Naive thymus-derived CD4-positive, alpha-beta T cell (primary cell): ENCODE data around the gene NCEH1. TPM values are rescaled to one million over a fixed set of nuclear protein-coding genes. Genes with fewer than 3 reads are reported as not detected.

Source experiments
- ATAC-seq: fragments of 150-1000 bp; cut with Tn5 transposase; 2 replicates; pipeline ENCODE4 v1.10.0; 2021; ENCODE audit warnings: mild to moderate bottlenecking, moderate library complexity
- CTCF ChIA-PET: fragments of 350-600 bp; sonication (Branson Sonifier 250); formaldehyde crosslinking; loops from one replicate; lab custom pipeline; 2021; ENCODE audit warnings: antibody characterized with exemption; lab: Charles Lee
- POLR2A ChIA-PET: fragments of 350-600 bp; sonication (Branson Sonifier 250); formaldehyde crosslinking; loops from one replicate; lab custom pipeline; 2021; ENCODE audit warnings: antibody characterized with exemption, inconsistent platforms; lab: Charles Lee
- DNase-seq, 9 donors: peaks; one replicate each; pipeline versions ENCODE4 v3.0.0 to v3.0.0-alpha.2; 2020 to 2022; ENCODE audit warnings: mixed read lengths in 1 of 9
- H3K27ac ChIP-seq: one replicate; pipeline ENCODE4 v1.7.0; 2013; ENCODE audit warnings: mild to moderate bottlenecking, low read depth, low read length, moderate library complexity
- H3K27me3 ChIP-seq, 2 donors: one replicate each; pipeline ENCODE4 v1.7.0; 2013; ENCODE audit warnings: low read length in 2 of 2, mild to moderate bottlenecking in 2 of 2, moderate library complexity in 2 of 2; ENCODE audit not compliant: control insufficient read depth in 2 of 2, insufficient read depth in 2 of 2
- H3K36me3 ChIP-seq, 3 experiments: 1 replicate in 2 of 3; 2 replicates in 1 of 3; pipeline ENCODE4 v1.7.0; 2013; ENCODE audit warnings: low read length in 3 of 3, mild to moderate bottlenecking in 3 of 3, moderate library complexity in 1 of 3; ENCODE audit not compliant: insufficient read depth in 3 of 3, control insufficient read depth in 2 of 3
- H3K4me1 ChIP-seq, 2 donors: one replicate each; pipeline ENCODE4 v1.7.0; 2013; ENCODE audit warnings: low read length in 2 of 2, mild to moderate bottlenecking in 2 of 2, moderate library complexity in 1 of 2; ENCODE audit not compliant: control insufficient read depth in 2 of 2, insufficient read depth in 2 of 2
- H3K4me3 ChIP-seq: 2 replicates; pipeline ENCODE4 v1.7.0; 2013; ENCODE audit warnings: mild to moderate bottlenecking, low read length
- H3K9me3 ChIP-seq, 3 experiments: 1 replicate in 2 of 3; 2 replicates in 1 of 3; pipeline ENCODE4 v1.7.0; 2013; ENCODE audit warnings: low read length in 3 of 3; ENCODE audit not compliant: control insufficient read depth in 2 of 3
- H3K27ac Mint-ChIP-seq, 9 donors: one replicate each; pipeline ENCODE4 v1.8.0; 2020 to 2022; ENCODE audit warnings: mixed read lengths in 9 of 9, mild to moderate bottlenecking in 8 of 9, moderate library complexity in 5 of 9, inconsistent platforms in 2 of 9
- H3K27me3 Mint-ChIP-seq, 5 donors: one replicate each; pipeline ENCODE4 v1.8.0; 2021 to 2022; ENCODE audit warnings: mixed read lengths in 5 of 5, mild to moderate bottlenecking in 1 of 5
- H3K36me3 Mint-ChIP-seq, 5 donors: one replicate each; pipeline ENCODE4 v1.8.0; 2020 to 2022; ENCODE audit warnings: mixed read lengths in 5 of 5, mild to moderate bottlenecking in 3 of 5, inconsistent platforms in 1 of 5
- H3K4me1 Mint-ChIP-seq, 7 donors: one replicate each; pipeline ENCODE4 v1.8.0; 2020 to 2022; ENCODE audit warnings: mixed read lengths in 7 of 7, mild to moderate bottlenecking in 3 of 7, inconsistent platforms in 1 of 7
- H3K4me3 Mint-ChIP-seq, 10 donors: one replicate each; pipeline ENCODE4 v1.8.0; 2020 to 2022; ENCODE audit warnings: mild to moderate bottlenecking in 10 of 10, mixed read lengths in 10 of 10, moderate library complexity in 6 of 10, inconsistent platforms in 2 of 10
- H3K9me3 Mint-ChIP-seq, 11 donors: one replicate each; pipeline ENCODE4 v1.8.0; 2020 to 2022; ENCODE audit warnings: mixed read lengths in 11 of 11, mild to moderate bottlenecking in 4 of 11, inconsistent platforms in 1 of 11, moderate library complexity in 1 of 11
- intact Hi-C, 2 donors: fragments of 100-400 bp; cut with micrococcal nuclease; formaldehyde crosslinking; loops; one replicate each; pipeline ENCODE4 v1.15.1; 2023
- polyA plus RNA-seq, 2 donors: library from polyadenylated mRNA; unstranded; fragments of 300-500 nt; fragmentation: Illumina TruSeq; gene quantifications; one replicate each; pipeline ENCODE4 v1.2.3, GENCODE V29; 2021
- total RNA-seq, 6 experiments: library from RNA in 5 of 6; stranded (reverse) in 5 of 6; gene quantifications; 1 replicate in 5 of 6; 2 replicates in 1 of 6; pipeline ENCODE4 v1.2.3 and lab custom pipeline; 2021 to 2026

The NCEH1 gene
- total and polyA plus RNA-seq, 7 experiments from 2014 or later = 1.2 to 8.9 (median 3.5) TPM

GRCh38 chr3:172697558-172697957 is 13.3 kb downstream of the NCEH1 start:
- Mint-ChIP-seq H3K4me1 (peaks cover 6 to 30% (median 11%) of the 10 kb centered on the region in 7 donors), H3K9me3 (peaks cover 0 to 5% (median 0%) of the 10 kb centered on the region in 11 donors), H3K36me3 (peaks cover 0 to 17% (median 4%) of the 10 kb centered on the region in 5 donors), H3K4me3 (no peak overlapping the region), H3K27me3 (no peaks in the 10 kb centered on the region), H3K27ac (no peak overlapping the region)
- CTCF ChIA-PET = no interaction called here
- H3K9me3 ChIP-seq = no peaks in the 10 kb centered on the region
- no peak for ATAC-seq
- H3K36me3 ChIP-seq = no peaks in the 10 kb centered on the region
- POLR2A ChIA-PET = interaction anchor here (0.6 to 0.7 kb wide), 2 partner anchors 12 to 591 kb away, joined by 3 read pairs; no protein-coding TSS in a partner anchor
- no peak for DNase-seq
- H3K4me3 ChIP-seq = no peak overlapping the region
- no peaks in the 10 kb centered on the region for H3K27me3 ChIP-seq
- intact Hi-C loops = no loop called here
- no peak overlapping the region for H3K27ac ChIP-seq
- H3K4me1 ChIP-seq = peaks cover 0 to 4% of the 10 kb centered on the region in 2 donors

DNA sequence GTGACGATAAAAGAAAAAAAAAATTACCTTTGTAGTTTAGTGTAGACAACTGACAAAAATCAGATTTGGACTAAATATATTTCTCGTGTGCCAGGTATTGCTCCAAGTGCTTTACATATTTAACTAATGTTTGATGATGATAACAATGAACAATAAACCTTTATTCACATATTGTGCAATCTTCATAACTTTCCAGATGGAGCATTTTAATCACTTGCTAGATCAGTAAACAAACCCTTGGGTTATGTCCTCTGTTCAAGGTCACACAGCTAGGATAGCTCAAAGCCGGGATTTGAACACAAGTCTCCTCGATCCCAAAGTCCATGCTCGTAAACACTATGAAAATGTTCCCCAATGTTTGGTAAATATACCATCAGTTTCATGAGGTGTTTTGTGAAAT is 14.5 kb downstream of the NCEH1 start:
- H3K27ac Mint-ChIP-seq = no peak overlapping the region
- H3K4me1 ChIP-seq = peaks cover 0 to 7% of the 10 kb centered on the region in 2 donors
- H3K4me3 ChIP-seq = no peak overlapping the region
- H3K27me3 Mint-ChIP-seq = no peaks in the 10 kb centered on the region
- intact Hi-C loops = no loop called here
- ChIA-PET POLR2A (no interaction called here), CTCF (interaction anchor here (0.6 kb wide), 1 partner anchor 241 kb away, joined by 3 read pairs; no protein-coding TSS in a partner anchor)
- no peaks in the 10 kb centered on the region for H3K36me3 ChIP-seq
- DNase-seq (no peak), ATAC-seq (no peak)
- H3K27ac ChIP-seq = no peak overlapping the region
- no peak overlapping the region for H3K4me3 Mint-ChIP-seq
- H3K9me3 ChIP-seq = no peaks in the 10 kb centered on the region
- peaks cover 9 to 24% (median 12%) of the 10 kb centered on the region in 7 donors for H3K4me1 Mint-ChIP-seq
- no peaks in the 10 kb centered on the region for H3K27me3 ChIP-seq
- H3K9me3 Mint-ChIP-seq = peaks cover 0 to 5% (median 0%) of the 10 kb centered on the region in 11 donors
- peaks cover 0 to 13% (median 4%) of the 10 kb centered on the region in 5 donors for H3K36me3 Mint-ChIP-seq

- POLR2A ChIA-PET = no interaction called here
- Histone ChIP-seq H3K4me1 (peaks cover 0 to 7% of the 10 kb centered on the region in 2 donors), H3K27me3 (no peaks in the 10 kb centered on the region), H3K9me3 (no peaks in the 10 kb centered on the region), H3K36me3 (no peaks in the 10 kb centered on the region), H3K27ac (no peak overlapping the region), H3K4me3 (no peak overlapping the region)
- peak overlapping the region in 1 of 9 donors; percentile 32 for H3K27ac Mint-ChIP-seq
- DNase-seq = no peak
- no peak overlapping the region for H3K4me3 Mint-ChIP-seq
- CTCF ChIA-PET = no interaction called here
- no peaks in the 10 kb centered on the region for H3K27me3 Mint-ChIP-seq
- peaks cover 0 to 5% (median 0%) of the 10 kb centered on the region in 11 donors for H3K9me3 Mint-ChIP-seq
- intact Hi-C loops = no loop called here
- peaks cover 12 to 23% (median 15%) of the 10 kb centered on the region in 7 donors for H3K4me1 Mint-ChIP-seq
- no peak for ATAC-seq
- H3K36me3 Mint-ChIP-seq = peaks cover 0 to 18% (median 4%) of the 10 kb centered on the region in 5 donors
These were observed 16.2 kb downstream of the NCEH1 start for GRCh38 chr3:172694573-172695246.

- Histone ChIP-seq H3K4me1 (peaks cover 0 to 7% of the 10 kb centered on the region in 2 donors), H3K27me3 (no peaks in the 10 kb centered on the region), H3K9me3 (no peaks in the 10 kb centered on the region), H3K36me3 (no peaks in the 10 kb centered on the region), H3K27ac (no peak overlapping the region), H3K4me3 (no peak overlapping the region)
- Mint-ChIP-seq H3K4me1 (peaks cover 11 to 15% (median 13%) of the 10 kb centered on the region in 7 donors), H3K4me3 (peak overlapping the region in 1 of 10 donors; percentile 23), H3K27ac (peak overlapping the region in 5 of 9 donors; percentile 2 to 73 (median 4)), H3K9me3 (peaks cover 0 to 5% (median 0%) of the 10 kb centered on the region in 11 donors), H3K36me3 (peaks cover 0 to 12% (median 4%) of the 10 kb centered on the region in 5 donors), H3K27me3 (no peaks in the 10 kb centered on the region)
- DNase-seq = no peak
- ATAC-seq = peak; percentile 31
- intact Hi-C loops = no loop called here
- ChIA-PET CTCF (interaction anchor here (1.0 kb wide), 1 partner anchor 24 kb away, joined by 3 read pairs; no protein-coding TSS in a partner anchor), POLR2A (interaction anchor here (0.6 kb wide), 1 partner anchor 17 kb away, joined by 3 read pairs; no protein-coding TSS in a partner anchor)
These were observed 18.0 kb downstream of the NCEH1 start for GRCh38 chr3:172692751-172693338.

DNA sequence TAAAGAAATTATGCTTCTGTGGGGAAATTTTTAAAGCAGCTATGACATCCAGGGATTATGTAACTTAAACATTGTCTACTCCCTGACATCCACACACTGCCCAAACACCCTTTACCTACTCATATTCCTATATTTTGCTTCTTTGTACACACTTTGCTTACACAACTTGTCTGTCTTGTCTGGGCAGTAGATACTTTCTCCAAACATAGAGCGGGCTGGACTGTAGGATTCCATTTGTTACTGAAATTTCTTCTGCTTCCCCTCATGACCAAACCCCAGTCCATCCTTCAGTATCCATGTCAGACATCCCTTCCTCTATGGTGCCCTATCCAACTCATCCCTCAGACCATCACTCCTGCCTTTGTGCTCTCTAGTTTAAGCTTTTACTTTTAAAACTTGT is 19.9 kb downstream of the NCEH1 start:
- no peaks in the 10 kb centered on the region for H3K36me3 ChIP-seq
- H3K27me3 ChIP-seq = no peaks in the 10 kb centered on the region
- no peak overlapping the region for H3K27ac ChIP-seq
- H3K27me3 Mint-ChIP-seq = no peaks in the 10 kb centered on the region
- DNase-seq (no peak), ATAC-seq (no peak)
- ChIA-PET POLR2A (no interaction called here), CTCF (interaction anchor here (1.0 kb wide), 1 partner anchor 16 kb away, joined by 3 read pairs; no protein-coding TSS in a partner anchor)
- intact Hi-C loops = no loop called here
- H3K9me3 Mint-ChIP-seq = peaks cover 0 to 5% (median 0%) of the 10 kb centered on the region in 11 donors
- no peak overlapping the region for H3K27ac Mint-ChIP-seq
- peaks cover 0 to 7% of the 10 kb centered on the region in 2 donors for H3K4me1 ChIP-seq
- peaks cover 0 to 13% (median 4%) of the 10 kb centered on the region in 5 donors for H3K36me3 Mint-ChIP-seq
- H3K4me3 Mint-ChIP-seq = no peak overlapping the region
- peaks cover 11 to 23% (median 13%) of the 10 kb centered on the region in 7 donors for H3K4me1 Mint-ChIP-seq
- H3K4me3 ChIP-seq = no peak overlapping the region
- H3K9me3 ChIP-seq = no peaks in the 10 kb centered on the region

GRCh38 chr3:172688588-172688987 is 22.3 kb downstream of the NCEH1 start:
- H3K4me1 Mint-ChIP-seq = peaks cover 6 to 35% (median 13%) of the 10 kb centered on the region in 7 donors
- no peaks in the 10 kb centered on the region for H3K27me3 ChIP-seq
- ChIA-PET CTCF (no interaction called here), POLR2A (no interaction called here)
- H3K27ac Mint-ChIP-seq = no peak overlapping the region
- no peaks in the 10 kb centered on the region for H3K9me3 ChIP-seq
- DNase-seq (no peak), ATAC-seq (no peak)
- H3K9me3 Mint-ChIP-seq = no peaks in the 10 kb centered on the region
- H3K36me3 ChIP-seq = no peaks in the 10 kb centered on the region
- intact Hi-C loops = no loop called here
- H3K36me3 Mint-ChIP-seq = peaks cover 0 to 12% (median 1%) of the 10 kb centered on the region in 5 donors
- peaks cover 0 to 7% of the 10 kb centered on the region in 2 donors for H3K4me1 ChIP-seq
- no peaks in the 10 kb centered on the region for H3K27me3 Mint-ChIP-seq
- H3K4me3 Mint-ChIP-seq = no peak overlapping the region
- no peak overlapping the region for H3K27ac ChIP-seq
- no peak overlapping the region for H3K4me3 ChIP-seq
